Kidney epithelial cell (primary cell): ENCODE results near the gene PSMA7. TPM values are rescaled to one million over a fixed set of nuclear protein-coding genes. Genes with fewer than 3 reads are reported as not detected.
"Not testable (repeated sequence)": the region's sequence is repeated elsewhere in the genome, so short reads cannot be mapped to it uniquely, and the experiment has no call there.

Experiments
- DNase-seq: peaks from one replicate; pipeline ENCODE4 v3.0.0-alpha.2; 2010; ENCODE audit warnings: low read depth
- H3K27me3 ChIP-seq: 2 replicates; pipeline ENCODE4 v1.6.0; 2011; ENCODE audit warnings: low read length; ENCODE audit not compliant: control insufficient read depth, insufficient read depth
- H3K36me3 ChIP-seq: 2 replicates; pipeline ENCODE4 v1.5.1; 2011; ENCODE audit warnings: low read length; ENCODE audit not compliant: control insufficient read depth, insufficient read depth
- H3K4me3 ChIP-seq: 2 replicates; pipeline ENCODE4 v1.5.1; 2011; ENCODE audit warnings: low read depth, mild to moderate bottlenecking, control low read depth, low read length
- CTCF ChIP-seq: IDR thresholded peaks from 2 replicates; pipeline ENCODE4 v1.5.1; 2011; ENCODE audit warnings: mild to moderate bottlenecking, moderate library complexity, low read length, control low read depth, inconsistent platforms; ENCODE audit not compliant: insufficient read depth, poor library complexity, severe bottlenecking
- total RNA-seq: library from RNA; depleted of rRNA; stranded (reverse); fragments of >200 nt; gene quantifications from 2 replicates; pipeline ENCODE4 v1.2.3, GENCODE V29; 2015

PSMA7 gene
- total RNA-seq, 1 donor from 2014 or later: 420 TPM

GRCh38 chr20:62149532-62150309 is 6.5 kb upstream of the PSMA7 start:
- Histone ChIP-seq H3K27me3 (no peaks in the 10 kb centered on the region), H3K36me3 (peaks cover 2% of the 10 kb centered on the region), H3K4me3 (no peak overlapping the region)
- DNase-seq: no peak
- no peak for TF ChIP-seq CTCF

- no peak for TF ChIP-seq CTCF
- Histone ChIP-seq H3K36me3 (peaks cover 2% of the 10 kb centered on the region), H3K4me3 (no peak overlapping the region), H3K27me3 (no peaks in the 10 kb centered on the region)
- DNase-seq: no peak
These were observed 5.7 kb upstream of the PSMA7 start for GRCh38 chr20:62148908-62149314.

- DNase-seq, H3K4me3 ChIP-seq, H3K27me3 ChIP-seq, H3K36me3 ChIP-seq: not testable (repeated sequence)
These were observed 5.2 kb upstream of the PSMA7 start for GRCh38 chr20:62148383-62148782.

GRCh38 chr20:62147528-62147927 is 4.3 kb upstream of the PSMA7 start:
- TF ChIP-seq CTCF: no peak
- Histone ChIP-seq H3K4me3 (no peak overlapping the region), H3K36me3 (peaks cover 1% of the 10 kb centered on the region), H3K27me3 (no peaks in the 10 kb centered on the region)
- no peak for DNase-seq

GRCh38 chr20:62147125-62147524 is 3.9 kb upstream of the PSMA7 start:
- Histone ChIP-seq H3K27me3 (no peaks in the 10 kb centered on the region), H3K36me3 (peaks cover 1% of the 10 kb centered on the region), H3K4me3 (no peak overlapping the region)
- no peak for DNase-seq
- TF ChIP-seq CTCF: no peak

- H3K4me3 ChIP-seq: no peak overlapping the region
- H3K36me3 ChIP-seq: peaks cover 1% of the 10 kb centered on the region
- DNase-seq: no peak
- H3K27me3 ChIP-seq: no peaks in the 10 kb centered on the region
- no peak for TF ChIP-seq CTCF
These were observed 3.0 kb upstream of the PSMA7 start for GRCh38 chr20:62146019-62146755.
